Hypothalamus (tissue), 51 donors: ENCODE data around the gene PDCD7.
A peak's percentile ranks its signal among the peaks of the same experiment; 100 is the strongest.

Experiments used
- DNase-seq, 51 donors: peaks; one replicate each; lab custom pipeline; 2025; lab: John Stamatoyannopoulos, UW

PDCD7 gene

DNA sequence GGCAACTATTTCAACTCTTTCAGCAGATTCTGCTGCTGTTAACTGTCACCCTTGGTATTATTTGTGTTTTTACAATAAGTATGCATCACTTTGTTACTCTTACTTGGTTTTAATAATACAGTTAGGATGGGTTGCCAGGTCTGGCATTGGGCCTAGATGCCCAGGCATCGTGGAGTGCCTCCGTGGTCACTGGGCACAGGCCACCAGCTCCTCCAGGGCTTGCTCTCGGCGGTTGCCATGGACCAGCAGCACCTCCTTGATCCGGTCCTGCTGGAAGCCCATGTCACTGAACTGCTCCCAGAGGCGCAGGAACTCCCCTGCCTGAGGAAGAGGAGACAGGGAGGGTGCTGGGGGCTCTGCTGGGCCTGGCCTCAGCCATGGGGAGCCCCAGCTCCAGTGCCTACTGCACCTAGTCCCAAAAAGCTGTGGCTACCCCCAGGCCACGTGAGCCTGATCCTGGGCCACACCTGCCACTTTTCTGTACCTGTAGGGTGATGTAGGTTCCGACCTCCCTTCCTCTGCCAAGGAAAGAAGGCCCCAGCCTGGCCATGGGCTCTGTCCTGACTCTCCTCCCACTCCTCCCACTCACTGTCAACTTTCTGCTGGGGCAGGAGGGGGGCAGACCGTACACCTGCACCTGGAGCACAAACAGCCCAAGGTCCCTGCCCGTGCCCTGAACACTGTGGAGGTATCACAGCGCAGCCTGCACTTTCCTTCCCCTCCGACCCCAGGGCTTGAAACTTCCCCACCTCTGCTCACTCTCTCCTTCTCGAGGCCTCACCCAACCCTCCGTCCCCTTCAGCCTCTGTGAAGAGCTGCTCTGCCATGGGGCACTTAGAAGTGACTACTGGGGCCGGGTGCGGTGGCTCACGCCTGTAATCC lies 40.5 kb downstream of the PDCD7 start:
- peak in 2 of 51 donors; percentile 18 to 20 for DNase-seq

DNA sequence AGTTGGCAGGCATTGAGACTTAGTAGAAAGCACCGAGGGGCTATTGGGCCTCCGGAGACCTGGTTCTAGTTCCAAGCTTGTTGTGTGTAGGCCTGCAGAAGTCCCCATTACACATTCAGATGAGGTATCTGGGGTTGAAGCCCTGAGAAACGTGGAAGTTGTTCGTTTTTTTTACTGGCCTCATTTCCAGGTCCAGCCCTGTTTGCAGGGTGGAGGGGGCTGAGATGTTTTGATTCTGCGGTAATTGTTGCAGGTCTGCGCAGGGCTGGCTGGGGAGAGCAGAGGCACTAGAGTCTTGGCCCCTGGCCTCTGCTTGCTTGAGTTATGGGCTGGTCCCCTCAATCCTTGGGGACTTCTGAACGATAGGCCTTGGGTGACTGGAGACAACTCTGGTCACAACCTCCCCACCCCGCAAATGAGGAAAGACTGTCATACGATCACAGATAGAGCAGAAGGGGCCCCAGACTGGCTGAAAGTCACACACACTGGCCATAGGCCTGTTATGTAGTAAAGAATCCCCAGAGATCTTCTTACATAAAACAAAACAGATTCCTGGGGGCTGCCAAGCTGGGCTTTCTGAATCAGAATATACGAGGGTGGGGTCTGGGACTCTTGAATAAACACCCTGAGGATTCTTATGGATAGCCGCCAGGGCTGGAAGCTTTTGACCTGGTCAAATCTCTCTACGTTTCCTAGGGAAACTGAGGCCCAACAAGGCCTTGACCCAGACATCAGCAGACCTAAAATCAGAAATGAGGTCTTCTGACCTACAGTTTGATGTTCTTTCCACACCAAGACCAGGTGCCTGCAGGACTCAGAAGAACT lies 41.5 kb downstream of the PDCD7 start:
- DNase-seq = no peak

DNA sequence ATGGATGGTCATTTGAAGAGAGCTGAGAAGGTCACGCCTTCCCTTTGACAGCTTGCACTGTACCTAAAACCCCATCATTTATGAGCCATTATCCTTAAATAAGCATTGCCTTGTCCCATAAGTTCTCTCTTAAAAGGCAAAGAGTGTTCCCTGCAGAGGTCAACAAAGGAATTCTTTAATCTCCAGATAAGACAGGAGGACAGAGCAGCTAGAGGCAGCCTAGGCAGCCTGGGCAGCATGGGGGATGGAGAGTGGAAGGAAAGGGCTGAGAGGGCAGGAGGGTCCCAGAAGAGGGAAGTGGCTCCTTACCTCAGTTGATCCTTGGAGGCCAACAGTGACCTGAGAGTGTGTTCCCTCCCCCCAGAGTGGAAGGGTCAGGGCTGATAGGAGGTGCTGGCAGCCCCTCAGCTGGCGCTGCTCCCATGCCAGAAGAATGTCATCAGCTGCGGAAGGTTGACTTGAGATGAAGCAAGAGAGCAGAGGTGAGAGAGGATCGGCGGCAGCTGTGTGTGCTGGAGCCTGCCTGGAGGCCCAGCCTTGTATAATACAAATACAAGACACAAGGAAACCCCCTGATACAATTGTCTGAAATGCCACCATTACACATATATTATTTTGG lies 44.3 kb downstream of the PDCD7 start:
- DNase-seq = no peak

DNA sequence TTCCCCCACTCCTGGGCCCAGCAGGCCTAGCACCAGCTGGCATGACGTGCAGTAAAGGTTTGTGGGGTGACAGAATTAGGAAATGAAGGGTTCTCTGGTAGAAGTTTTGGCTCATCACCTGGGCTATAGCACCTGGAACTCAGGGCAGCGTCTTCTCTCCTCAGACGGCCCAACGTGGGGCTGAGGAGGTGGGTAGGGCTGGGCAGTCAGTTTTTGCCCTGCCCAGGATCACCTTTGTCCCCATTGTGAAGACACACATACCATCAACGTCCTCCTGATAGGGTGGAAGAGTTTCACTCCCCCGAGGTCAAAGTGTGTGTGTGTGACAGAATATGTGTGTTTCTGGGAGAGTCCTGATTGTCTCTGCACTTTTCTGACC lies 45.0 kb downstream of the PDCD7 start:
- DNase-seq = no peak

DNA sequence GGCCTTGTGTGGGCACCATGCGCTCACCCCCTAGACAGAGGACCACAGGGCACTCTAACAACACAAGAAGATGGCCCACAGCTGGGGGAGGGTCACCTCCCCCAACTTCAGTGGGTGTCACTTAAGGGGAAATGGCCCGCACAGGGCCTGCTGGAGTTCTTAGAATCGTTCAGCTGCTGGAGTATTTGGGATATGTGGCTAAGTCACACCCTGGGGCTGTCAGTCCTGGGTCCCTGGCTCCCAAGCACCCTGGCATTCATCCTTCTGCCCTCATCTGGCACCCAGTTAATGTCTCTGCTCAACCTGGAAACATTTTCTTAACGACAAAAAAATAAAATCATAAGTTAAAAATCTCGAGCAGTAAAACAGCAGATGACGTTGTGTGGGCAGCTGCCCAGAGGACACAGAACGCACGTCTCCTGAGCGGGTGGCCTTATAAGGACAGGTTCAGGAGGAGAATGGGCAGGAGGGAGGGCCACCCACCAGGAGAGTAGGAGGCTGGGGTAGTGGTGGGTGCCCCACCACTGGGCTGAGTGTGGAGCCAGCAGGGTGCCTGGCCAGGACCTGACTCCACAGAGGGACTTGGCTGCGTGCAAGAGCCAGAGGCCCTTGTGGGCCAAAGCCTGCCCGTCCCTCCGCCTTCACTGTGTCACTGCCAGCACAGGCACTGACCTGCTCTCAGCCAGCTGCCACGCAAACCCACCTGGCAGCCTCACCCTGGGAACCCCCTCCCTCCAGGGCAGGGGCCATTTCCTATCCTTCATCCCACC lies 45.5 kb downstream of the PDCD7 start:
- peak in 13 of 51 donors; percentile 32 to 61 (median 48) for DNase-seq

- DNase-seq = no peak
These were observed 46.2 kb downstream of the PDCD7 start for GRCh38 chr15:65087411-65087810.

- DNase-seq = no peak
These were observed 46.9 kb downstream of the PDCD7 start for GRCh38 chr15:65086680-65087111.

DNA sequence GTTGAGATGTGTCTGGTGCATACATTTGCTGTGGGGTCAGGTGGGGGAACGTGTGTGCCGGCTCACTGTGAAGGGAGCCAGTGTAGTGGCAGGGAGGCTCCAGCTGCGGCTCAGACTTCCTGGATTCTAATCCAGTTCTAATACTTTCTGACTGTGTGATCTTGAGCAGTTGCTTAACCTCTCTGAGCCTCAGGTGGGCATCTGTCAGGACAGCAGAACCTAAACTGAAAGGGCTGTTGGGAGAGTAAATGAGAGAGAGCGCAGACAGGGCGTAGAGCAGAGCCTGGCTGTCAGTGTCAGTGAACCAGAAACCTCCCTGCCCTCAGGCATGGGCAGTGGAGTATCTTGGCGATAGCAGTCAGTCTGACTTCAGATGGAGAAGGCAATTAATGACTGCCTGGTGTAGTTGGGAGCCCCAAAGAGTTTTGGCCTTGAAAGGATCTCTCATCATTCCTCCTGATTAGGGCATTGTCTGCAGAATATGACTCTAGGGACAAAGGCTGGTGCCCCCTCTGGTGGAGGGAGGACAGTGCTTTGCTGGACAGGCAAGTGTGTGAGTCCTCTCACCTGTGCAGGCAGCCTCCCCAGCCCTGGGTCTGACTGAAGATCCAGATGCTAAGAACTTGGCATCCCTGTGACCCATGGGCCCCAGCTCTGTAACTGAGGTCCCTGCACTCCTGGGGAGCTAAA lies 47.5 kb downstream of the PDCD7 start:
- peak in 2 of 51 donors; percentile 13 to 20 for DNase-seq

DNA sequence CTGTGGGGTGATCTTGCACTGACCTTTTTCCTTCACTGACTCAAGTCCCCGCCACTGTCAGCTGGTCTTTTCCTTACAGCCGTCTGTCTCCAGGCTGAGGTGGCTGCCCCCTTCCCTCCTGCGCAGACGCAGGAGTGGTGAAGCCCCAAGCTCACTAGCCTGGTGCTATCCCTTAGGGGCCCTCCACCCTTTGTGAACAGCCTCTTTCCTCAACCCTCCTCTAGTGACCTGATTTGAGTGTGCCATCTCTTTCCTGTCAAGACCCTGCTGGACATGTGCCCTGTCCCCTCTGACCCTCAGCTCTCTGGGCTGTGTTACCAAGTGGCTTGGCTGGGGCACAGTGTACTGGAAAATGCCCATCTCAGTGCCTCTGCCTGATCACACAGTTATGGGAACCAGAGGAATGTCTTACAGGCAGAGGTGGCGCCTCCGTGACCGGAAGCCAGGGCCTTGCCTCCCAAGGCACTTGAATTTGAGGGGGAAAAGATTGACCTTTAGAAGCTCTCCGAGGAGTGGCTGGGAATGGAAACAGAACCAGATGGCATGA lies 48.3 kb downstream of the PDCD7 start:
- peak in 2 of 51 donors; percentile 37 to 45 for DNase-seq

GRCh38 chr15:65084500-65085206 lies 49.0 kb downstream of the PDCD7 start:
- no peak for DNase-seq

DNA sequence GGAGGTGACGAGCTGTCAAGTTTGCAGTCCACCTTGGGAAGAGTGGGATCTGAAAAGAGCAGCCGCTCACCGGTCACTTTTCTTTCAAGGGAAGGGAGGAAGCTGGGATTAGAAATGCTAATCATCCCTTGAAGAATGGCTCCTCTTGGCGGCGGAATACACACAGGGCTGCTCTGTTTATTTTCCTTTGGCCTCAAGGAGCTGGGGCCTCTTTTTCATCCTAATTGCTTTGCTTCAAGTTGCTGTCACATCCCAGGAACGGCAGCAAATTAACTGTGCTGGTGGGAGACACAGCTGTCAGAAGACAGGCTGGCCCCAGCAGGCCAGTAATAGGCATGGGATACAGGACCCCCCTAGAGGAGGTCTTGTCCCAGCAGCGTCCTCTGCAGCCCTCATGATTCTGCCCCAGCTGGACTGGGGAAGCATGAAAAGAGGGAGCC lies 50.3 kb downstream of the PDCD7 start:
- DNase-seq = peak in 20 of 51 donors; percentile 18 to 60 (median 43)

DNA sequence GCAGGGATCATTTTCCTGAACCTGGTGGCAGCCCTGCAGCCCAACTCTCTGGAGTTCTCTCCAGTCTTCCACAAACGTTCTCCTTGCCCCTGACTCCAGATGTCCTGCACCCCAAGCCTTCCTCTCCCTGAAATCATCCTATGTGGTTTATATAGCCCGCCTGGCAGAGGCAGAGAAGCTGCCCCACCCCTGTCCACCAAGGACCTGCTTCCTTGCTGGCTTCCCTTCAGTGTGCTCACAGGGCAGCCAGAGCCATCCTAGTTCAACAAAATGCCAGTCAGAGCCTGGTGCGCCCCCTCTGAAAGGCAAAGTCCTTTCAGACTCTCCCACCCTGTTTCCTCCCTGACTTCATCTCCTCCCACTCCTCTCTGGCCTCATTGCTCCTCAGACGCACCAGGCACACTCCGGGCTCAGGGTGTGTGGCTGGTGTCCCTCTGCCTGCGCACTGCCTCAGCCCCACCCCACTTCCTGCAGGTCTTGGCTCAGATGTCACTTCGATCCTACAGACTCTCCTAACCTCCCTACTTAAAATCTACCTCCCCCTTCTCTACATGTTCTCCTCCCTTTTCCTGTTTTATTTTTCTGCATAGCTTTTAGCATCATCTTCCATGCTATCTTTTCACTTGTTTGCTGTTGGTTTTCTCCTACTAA lies 51.2 kb downstream of the PDCD7 start:
- DNase-seq = no peak

GRCh38 chr15:65081758-65082157 lies 51.9 kb downstream of the PDCD7 start:
- no peak for DNase-seq

DNA sequence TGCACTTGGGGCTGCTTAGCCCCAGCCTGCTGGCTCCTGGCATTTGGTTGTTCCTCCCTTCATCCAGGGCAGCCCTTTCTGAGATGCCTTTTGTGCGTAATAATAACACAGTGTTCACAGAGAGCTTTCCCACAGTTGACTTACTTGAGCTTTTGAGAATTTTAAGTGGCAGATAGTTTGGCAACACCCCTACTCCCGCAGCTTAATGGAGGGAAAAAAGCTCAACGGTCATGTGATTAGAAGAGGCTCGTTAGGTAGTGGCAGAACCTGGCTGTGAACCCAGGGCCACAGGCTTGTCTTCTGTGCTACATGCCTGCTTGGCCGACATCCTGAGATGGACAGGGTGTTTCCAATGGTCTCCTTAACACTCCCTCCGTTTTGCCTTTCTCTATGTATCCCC lies 52.3 kb downstream of the PDCD7 start:
- peak in 10 of 51 donors; percentile 21 to 64 (median 48) for DNase-seq

- no peak for DNase-seq
These were observed 54.0 kb downstream of the PDCD7 start for GRCh38 chr15:65079580-65079979.

DNA sequence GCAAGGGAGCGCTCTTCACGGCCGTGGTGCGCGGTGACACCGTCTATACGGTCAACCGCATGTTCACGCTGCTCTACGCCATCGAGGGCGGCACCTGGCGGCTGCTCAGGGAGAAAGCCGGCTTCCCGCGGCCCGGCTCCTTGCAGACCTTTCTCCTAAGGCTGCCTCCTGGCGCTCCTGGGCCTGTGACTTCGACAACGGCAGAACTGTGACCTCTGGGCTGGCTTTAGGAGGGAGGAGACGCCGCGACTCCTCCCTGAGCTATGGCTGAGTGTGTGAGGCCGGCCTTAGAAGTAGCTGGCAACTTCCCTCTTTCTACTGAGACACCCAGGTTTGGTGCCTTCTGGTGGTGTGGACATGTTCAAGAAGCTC lies 55.6 kb downstream of the PDCD7 start:
- DNase-seq = peak in 3 of 51 donors; percentile 32 to 39 (median 35)

GRCh38 chr15:65077291-65077980 lies 56.2 kb downstream of the PDCD7 start:
- no peak for DNase-seq
